Inferior parietal cortex (tissue), 1 donor: ENCODE data around the gene GCDH.

Experiments
- DNase-seq: peaks from one replicate; pipeline ENCODE4 v3.0.0-alpha.2; 2016; ENCODE audit errors: extremely low spot score

The GCDH gene

DNA sequence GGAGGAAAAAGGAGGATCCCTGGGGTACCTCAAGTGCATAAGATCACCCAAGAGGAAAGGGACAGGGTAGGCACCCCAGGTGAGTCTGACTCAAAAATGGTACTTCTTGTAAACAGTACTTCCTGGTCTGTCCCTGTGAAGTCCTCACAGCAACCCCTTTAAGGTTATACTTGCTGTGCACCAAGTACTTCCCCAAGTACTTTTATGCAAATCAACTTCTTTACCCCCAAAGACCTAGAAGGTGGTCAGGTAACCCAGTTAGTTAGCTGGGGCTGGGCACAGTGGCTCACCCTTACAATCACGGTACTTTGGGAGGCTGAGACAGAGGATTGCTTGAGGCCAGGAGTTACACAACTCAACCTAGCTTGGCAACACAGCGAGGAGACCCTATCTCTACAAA, 49.9 kb downstream of the GCDH start:
- DNase-seq, result no peak

DNA sequence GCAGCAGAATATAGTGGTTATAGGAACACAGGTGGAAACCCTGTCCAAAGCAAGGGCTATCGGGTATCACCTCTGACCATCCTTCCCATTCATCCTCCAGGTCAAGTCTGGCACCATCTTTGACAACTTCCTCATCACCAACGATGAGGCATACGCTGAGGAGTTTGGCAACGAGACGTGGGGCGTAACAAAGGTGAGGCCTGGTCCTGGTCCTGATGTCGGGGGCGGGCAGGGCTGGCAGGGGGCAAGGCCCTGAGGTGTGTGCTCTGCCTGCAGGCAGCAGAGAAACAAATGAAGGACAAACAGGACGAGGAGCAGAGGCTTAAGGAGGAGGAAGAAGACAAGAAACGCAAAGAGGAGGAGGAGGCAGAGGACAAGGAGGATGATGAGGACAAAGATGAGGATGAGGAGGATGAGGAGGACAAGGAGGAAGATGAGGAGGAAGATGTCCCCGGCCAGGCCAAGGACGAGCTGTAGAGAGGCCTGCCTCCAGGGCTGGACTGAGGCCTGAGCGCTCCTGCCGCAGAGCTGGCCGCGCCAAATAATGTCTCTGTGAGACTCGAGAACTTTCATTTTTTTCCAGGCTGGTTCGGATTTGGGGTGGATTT, 52.6 kb downstream of the GCDH start:
- no peak for DNase-seq

DNA sequence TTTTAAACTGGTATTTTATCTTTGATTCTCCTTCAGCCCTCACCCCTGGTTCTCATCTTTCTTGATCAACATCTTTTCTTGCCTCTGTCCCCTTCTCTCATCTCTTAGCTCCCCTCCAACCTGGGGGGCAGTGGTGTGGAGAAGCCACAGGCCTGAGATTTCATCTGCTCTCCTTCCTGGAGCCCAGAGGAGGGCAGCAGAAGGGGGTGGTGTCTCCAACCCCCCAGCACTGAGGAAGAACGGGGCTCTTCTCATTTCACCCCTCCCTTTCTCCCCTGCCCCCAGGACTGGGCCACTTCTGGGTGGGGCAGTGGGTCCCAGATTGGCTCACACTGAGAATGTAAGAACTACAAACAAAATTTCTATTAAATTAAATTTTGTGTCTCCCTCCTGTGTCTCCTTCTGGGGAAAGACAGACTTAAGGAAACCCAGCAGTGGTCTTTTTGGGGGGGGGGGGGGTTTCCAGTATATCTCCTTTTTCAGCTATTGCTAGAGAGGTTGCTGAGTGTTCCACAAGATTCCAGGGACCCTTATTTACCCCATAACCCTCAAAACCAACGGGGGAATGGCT, 53.2 kb downstream of the GCDH start:
- DNase-seq, result no peak

DNA sequence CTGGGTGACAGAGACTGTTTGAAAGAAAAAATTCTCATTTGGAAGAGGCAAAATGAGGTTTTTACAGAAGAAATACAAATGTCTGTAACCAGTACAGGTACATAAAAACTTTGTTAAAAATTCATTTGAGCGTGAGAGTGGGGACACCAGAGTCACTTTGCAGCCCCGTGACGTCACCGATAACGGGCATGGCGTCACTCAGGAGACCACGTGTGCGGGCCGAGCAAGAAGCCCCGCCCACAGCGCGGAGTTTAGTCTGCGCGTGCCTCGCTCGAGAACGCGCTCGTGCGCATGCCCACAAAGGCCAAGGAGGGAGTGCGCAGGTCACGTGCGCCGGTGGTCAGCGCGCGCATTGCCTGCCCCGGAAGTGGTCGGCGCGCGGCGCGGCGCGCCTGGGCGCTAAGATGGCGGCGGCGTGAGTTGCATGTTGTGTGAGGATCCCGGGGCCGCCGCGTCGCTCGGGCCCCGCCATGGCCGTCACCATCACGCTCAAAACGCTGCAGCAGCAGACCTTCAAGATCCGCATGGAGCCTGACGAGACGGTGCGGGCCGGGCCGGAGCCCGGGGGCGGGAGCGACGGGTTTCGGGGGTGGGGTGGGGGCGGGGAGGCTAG, 54.6 kb downstream of the GCDH start, which contains the start of gene RAD23A:
RAD23A (plus strand) TSS at position 384 of the 613 bp plus-strand sequence; CDS start at position 471, 87 bp downstream.
- peak; percentile 96 for DNase-seq

DNA sequence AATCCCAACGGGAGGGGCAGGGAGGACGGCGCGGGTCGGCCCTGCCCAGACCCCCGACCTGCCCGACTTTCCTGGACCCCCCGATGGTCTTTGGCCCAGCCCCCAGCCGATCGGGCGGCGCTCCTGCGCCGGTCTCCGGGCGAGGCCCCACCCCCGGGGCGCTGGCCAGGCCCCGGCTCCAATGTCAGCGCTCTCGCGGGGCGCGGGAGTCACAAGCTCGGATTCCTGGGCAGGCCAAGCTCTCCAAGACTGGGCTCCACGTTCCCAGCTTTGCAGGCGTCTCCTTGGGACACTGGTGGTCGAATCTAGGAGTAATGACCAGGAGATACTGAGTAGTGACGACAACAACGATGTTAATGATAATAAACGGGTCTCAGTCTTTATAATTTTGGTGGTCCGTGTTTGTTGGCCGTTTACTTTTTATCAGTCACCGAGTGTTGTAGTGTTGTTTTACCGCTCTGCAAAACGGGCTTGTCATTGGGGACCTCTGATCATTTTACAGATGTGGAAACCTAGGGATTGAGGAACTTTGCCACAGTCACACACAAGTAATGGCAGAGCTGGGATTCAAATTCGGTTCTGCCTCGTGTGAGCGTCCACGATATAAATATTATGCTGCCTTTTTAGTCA, 55.2 kb downstream of the GCDH start:
- no peak for DNase-seq

DNA sequence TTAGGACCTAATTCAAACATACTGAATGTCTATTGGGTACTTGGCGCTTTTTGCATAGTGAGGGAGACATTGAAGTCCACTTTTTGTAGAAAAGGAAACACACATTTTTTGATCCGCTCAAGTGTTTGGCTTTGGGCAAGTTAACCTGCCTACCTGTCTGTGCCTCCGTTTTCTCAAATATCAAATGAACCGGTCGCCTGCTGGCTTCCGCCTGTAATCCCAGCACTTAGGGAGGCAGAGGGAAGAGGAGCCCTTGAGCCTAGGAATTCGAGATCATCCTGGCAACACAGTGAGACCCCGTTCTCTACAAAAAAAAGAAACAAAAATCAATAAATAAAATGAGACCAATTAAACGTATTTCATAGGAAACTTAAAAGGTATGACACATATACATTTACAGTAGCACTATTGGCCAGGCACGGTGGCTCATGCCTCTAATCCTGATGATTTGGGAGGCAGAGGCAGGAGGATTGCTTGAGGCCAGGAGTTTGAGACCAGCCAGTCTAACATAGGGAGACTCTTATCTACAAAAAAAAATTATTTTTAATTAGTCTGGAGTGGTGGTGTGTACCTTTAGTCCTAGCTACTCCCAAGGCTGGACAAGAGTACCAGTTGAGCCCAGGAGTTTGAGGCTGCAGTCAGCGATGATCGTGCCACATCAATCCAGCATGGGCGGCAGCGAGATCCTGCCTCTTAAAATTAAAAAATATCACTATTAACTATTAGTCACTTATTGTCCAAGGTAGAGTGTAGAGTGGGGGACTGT, 56.0 kb downstream of the GCDH start:
- no peak for DNase-seq

DNA sequence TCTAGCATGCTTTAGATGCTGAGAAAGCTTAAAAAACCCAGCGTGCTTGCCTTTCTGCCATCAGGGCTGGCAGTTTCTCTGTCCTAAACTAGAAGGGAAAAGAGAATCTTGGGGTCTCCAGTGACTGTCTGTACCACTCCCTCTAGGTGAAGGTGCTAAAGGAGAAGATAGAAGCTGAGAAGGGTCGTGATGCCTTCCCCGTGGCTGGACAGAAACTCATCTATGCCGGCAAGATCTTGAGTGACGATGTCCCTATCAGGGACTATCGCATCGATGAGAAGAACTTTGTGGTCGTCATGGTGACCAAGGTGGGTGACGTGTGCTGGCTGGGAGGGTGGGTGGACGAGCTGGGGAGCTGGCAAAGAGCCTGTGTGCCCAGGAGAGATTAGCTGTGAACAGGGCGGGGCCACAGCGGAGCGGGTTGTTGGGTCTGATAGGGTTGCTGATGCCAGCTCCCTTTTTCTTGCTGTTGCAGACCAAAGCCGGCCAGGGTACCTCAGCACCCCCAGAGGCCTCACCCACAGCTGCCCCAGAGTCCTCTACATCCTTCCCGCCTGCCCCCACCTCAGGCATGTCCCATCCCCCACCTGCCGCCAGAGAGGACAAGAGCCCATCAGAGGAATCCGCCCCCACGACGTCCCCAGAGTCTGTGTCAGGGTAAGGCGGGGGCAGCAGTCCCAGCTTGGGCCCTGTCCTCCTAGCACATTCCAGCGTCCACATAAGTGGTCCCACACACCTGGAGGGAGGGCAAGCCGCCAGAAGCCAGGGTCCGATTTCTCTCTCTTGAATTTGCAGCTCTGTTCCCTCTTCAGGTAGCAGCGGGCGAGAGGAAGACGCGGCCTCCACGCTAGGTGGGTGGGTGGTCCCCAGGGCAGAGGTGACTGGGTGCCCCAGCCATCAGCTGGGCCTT, 57.0 kb downstream of the GCDH start:
- DNase-seq, result no peak

DNA sequence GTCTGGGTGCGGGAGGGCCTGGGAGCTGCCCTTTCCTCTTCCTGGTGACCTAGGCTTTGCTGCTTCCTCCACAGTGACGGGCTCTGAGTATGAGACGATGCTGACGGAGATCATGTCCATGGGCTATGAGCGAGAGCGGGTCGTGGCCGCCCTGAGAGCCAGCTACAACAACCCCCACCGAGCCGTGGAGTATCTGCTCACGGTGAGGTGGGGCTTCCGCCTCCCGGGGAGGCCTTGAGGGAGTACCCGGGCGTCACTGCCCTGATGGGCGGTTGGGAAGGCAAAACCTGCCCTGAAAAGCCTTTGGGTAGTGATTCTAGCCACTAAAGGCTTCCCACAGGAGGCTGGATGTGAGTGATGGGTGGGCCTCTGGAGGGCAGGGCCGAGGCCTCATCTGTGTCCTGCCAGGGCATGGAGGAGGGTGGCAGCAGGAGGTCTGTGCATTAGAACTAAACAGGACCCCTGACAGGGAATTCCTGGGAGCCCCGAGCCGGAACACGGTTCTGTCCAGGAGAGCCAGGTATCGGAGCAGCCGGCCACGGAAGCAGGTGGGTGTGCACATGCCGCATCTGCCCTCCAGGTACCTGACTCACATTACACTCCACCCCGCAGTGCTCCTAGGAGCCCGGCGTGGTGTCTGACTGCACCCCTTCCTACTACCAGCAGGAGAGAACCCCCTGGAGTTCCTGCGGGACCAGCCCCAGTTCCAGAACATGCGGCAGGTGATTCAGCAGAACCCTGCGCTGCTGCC, 57.8 kb downstream of the GCDH start:
- DNase-seq, result no peak
